Measurements from ENCODE around the gene ELFN2.

The ELFN2 gene

GRCh38 chr22:37427711-37428635, 694 bp upstream of the ELFN2 start:
- DNase-seq (ENCODE audit: low read depth): no peak

DNA sequence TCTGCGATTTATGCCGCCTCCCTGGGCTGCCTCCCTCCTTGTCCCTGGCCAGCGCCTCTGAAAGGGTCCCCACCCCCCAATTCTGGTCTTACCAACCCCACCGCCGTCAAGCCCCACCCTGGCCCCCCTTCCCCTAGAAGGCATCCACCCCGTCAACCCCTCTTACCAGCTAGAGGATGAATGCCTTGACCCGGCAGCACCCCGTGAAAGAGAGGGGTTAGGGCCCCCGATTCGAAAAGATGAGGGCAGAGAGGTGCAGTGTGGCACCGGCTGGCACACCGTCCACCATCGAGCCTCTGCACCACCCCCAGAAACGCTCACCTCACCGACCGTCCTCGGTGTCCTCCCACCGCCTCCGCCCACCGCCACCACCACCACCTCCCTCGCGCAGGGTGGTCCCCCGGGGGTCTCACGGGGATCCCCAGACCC, 559 bp downstream of the ELFN2 start:
- DNase-seq (ENCODE audit: low read depth): no peak

GRCh38 chr22:37425800-37426705, 1.2 kb downstream of the ELFN2 start:
- no peak for DNase-seq (ENCODE audit: low read depth)

DNA sequence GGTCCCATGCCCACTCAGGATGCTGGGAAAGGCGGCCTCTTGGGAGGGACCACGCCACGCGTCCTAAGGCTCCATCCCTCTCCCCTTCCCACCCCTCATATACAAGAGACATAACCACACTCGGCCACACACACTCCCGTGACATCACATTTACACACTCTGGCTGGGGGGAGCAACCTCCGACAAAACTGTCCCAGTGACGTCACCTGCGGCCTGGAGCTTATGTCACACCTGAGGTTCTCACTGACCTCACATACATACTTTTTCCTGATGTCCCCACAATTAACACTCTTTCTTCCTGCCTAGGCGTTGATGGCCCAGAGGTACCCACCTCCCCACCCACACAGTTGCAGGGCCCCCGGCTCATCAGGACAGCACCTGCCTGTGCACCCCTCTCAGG, 1.9 kb downstream of the ELFN2 start:
- DNase-seq (ENCODE audit: low read depth): no peak

- DNase-seq (ENCODE audit: low read depth): no peak
Measured at GRCh38 chr22:37423283-37423682, 4.0 kb downstream of the ELFN2 start.

DNA sequence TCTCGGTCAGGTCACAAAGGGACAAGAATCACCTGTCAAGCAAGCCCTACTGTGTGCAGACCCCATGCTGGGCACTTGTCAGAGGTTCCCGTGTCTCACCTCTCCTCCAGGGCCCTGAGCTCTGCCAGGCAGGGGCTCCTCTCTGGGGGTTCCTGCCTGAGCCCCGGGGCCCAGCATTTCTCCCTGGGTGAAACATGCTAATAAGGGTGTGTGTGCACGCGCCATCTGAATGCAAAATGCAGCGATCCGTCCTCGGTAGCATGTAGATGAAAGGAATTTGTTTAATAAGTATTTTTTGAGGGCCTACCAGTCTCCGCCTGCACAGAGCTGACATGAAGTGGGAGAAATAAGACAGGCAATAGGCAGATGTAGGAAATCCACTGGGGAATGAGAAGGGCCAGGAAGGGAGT, 5.8 kb downstream of the ELFN2 start:
- DNase-seq (ENCODE audit: low read depth): no peak

GRCh38 chr22:37420686-37421467, 6.4 kb downstream of the ELFN2 start:
- no peak for DNase-seq (ENCODE audit: low read depth)

- DNase-seq (ENCODE audit: low read depth): no peak
Measured at GRCh38 chr22:37419969-37420685, 7.2 kb downstream of the ELFN2 start.

- DNase-seq (ENCODE audit: low read depth): no peak
Measured at GRCh38 chr22:37419370-37419968, 7.8 kb downstream of the ELFN2 start.

GRCh38 chr22:37418627-37419369, 8.5 kb downstream of the ELFN2 start:
- DNase-seq (ENCODE audit: low read depth): no peak

DNA sequence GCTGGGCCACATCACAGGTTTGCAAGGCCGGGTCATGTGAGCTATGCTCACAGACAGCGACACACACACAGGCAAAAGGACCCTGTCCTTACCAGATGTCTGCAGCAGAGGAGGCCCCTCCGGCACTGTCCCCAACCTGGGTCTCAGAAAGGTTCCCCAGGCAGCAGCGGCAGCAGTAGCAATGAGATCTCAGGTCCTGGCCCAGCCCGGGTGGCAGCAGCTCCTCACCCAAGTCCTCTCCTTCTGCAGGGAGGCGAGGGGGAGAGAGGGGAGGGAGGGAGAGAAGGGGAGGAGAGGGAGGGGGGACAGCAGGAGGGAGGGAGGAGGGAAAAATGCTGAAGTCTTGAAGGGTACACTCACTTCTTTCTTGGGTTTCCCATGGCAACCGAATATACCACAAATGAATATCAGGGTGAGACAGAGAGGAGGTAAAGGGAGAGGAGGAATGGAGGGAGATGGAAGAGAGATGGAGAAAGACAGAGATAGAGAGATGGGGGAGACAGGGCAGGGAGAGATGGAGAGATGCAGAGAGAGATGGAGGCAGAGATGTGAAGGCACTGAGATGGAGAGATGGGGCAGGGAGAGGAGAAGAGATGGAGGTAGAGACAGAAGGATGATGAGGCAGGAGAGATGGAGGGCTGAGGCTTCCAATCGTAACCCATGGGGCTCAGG, 9.5 kb downstream of the ELFN2 start:
- DNase-seq (ENCODE audit: low read depth): no peak

DNA sequence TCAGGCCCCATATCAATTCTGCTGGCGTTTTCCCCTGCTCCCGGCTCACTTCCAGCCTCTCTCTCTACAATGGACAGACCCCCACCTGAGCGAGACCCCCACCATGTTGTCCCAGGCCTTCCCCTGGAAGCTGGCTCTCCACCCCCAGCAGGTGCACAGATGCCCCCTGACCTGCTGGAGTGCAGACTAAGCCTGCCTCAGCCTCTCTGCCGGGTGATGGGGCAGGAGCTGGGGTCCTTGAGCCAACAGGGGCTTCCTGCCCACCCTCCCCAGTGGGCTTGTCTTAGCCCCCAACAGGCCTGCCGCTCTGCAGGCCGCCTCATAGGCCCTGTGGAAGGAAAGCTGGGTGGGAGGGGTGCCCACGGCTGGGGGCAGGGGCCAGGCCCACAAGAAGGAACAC, 10.0 kb downstream of the ELFN2 start:
- DNase-seq (ENCODE audit: low read depth): no peak

DNA sequence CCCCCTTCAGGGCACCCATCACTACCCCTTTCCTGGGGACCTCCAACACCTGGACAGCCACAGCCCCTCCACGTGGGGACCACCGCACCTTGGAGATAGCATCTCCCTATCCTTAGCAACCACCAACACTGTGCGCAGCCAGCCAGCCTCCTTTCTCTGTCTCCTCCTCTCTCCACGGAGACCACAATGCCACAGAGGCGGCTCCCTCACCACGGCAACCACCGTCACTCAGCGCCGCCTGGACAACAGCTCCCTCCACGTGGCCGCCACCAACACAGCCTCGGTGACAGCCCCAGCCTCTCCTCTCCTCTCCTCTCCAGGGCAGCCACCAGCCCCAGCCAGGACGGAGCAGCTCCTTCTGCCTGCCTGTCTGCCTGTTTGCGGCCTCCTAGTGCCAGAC, 10.5 kb downstream of the ELFN2 start:
- peak; percentile 12 for DNase-seq (ENCODE audit: low read depth)

GRCh38 chr22:37416389-37416788, 10.9 kb downstream of the ELFN2 start:
- no peak for DNase-seq (ENCODE audit: low read depth)

DNA sequence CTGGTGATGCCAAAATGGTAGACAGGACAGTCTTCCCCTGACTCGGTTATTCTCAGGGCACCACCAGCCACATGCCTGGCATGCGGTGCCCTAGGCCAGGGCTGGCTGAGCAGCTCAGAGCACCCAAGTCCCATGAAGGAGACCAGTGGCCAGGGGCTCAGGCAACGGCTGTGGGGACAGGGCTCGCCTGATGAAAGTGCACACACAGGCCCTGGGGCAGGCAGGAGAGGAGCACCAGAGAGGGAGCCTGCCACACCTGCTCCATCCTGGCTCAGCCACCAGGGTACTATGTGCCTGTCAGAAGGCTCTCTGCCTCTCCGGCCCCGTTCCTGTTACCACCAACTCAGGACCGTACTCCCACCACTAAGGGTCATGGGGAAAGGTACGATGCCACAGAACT, 12.1 kb downstream of the ELFN2 start:
- no peak for DNase-seq (ENCODE audit: low read depth)

DNA sequence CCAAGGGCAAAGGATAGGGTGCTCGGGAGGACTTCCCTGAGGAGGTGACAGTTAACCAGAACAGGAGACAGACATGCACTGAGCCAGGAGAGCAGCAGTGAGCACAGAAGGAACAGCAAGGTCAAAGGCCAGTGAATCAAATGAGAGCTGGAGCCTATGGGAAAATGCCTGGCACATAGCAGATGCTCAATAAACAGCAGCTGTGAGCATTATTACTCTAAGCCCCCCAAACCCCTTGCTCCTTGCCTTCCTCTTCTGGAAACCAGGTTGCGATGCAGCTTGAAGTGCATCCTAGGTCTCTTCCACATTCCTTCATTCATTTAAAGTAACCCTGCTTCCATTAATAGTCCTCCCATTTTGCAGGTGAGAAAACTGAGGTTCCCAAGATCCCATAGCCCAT, 13.0 kb downstream of the ELFN2 start:
- DNase-seq (ENCODE audit: low read depth): no peak

DNA sequence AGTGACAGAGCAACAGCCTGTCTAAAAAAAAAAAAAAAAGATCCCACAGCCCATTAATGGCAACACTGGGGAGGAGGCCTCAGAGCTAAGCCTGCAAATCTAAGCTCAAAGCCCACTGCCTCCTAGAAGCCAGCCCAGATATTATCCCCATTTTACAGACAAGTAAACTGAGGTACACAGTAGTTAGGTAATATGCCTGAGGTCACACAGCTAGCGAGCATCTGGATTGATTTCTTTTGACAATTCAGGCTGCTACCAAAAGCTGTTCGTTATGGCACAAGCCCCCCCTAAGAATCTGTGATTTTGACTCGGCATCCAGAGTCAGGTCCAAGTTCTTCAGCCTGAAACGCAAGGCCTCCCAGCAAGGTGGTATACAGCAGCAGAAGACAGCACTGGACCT, 13.7 kb downstream of the ELFN2 start:
- no peak for DNase-seq (ENCODE audit: low read depth)

DNA sequence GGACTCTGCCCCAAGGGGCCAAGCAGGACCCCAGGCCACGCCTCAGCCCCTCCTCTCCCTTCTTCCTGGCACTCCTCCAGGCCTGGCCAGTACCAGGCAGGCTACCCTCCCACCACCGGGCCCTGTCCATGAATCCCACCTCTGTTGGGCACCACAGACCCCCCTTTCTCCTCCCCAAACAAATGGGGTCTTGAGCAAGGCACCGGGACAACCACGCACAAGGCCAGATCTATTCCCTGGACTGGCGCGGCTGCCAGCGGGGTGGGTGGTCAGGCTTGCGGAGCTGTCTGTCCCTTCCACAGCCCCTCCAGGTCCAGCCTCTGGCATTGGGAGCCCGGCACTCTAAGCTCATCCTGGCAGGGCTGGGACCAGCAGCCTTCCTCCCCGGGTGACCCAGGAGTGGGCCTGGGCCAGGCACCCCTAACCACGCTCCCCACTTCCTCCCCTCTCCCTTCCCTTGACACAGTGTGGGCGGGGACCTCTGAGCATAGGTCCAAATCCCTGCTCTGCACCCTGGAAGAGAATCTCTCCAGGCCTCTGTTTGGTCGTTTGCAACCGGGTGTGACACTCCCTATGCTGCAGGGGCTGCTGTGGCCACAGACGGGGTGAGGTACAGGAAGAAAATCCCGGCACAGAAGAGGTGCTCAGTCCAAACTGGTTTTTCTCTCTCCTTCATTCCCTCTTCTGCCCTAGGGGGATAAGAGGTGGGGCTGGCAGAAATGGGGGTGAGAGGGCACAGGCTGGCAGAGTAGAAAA, 14.6 kb downstream of the ELFN2 start:
- DNase-seq (ENCODE audit: low read depth): no peak

DNA sequence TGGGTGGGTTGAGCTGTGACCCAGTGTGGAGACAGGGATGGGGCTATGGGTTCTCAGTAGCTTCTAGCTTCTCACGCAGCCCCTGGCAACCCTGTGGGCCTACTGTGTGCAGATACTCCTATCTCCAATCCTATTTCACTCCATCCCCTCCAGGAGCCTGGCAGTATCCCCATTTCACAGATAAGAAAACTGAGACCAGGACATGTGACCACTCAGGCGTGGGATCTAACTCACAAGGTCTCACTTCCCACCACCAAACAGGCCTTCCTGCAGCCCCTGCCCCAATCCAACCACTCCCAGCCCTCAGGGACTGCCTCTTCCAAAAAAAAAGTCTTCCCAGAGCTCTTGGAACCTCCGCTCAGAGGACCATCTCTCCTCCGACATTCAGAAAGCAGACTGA, 15.6 kb downstream of the ELFN2 start:
- no peak for DNase-seq (ENCODE audit: low read depth)
